Activated T-helper 1 cell treated with anti-CD3 and anti-CD28 coated beads, Interleukin-2, amount 50 U/mL, for 16 hours (primary cell): ENCODE data around the gene RND1.

ENCODE experiments used
- DNase-seq, 2 donors: peaks; one replicate each; pipeline ENCODE4 v3.0.0-alpha.2; 2020; ENCODE audit warnings: low read depth in 1 of 2, low spot score in 1 of 2

RND1 gene

GRCh38 chr12:48828293-48828692 lies 37.4 kb downstream of the RND1 start:
- no peak for DNase-seq

- DNase-seq: no peak
Observed at GRCh38 chr12:48827513-48828096, 38.1 kb downstream of the RND1 start.

- no peak for DNase-seq
Observed at GRCh38 chr12:48827026-48827425, 38.6 kb downstream of the RND1 start.

DNA sequence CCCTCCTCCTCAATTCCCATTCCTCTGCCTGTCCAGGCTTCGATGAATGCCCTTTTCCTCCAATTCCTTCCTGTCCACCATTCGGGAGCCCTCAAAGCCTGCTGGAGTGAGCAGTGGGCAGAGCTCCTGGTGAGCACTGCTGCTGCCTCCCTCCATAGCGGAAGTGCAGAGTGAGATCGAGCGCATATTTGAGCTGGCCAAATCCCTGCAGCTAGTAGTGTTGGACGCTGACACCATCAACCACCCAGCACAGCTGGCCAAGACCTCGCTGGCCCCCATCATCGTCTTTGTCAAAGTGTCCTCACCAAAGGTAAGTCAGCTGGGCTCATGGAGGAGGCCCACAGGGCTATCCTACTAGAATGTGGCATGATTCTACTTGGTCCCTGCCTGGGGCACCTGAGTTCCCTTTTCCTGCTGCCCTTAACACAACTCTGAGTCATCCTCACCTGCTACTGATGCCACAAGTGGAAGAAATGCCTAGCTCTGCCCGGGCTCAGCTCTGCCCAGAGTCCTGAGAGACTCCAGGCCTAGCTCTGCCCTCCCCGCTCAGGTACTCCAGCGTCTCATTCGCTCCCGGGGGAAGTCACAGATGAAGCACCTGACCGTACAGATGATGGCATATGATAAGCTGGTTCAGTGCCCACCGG lies 39.3 kb downstream of the RND1 start:
- no peak for DNase-seq

- DNase-seq: no peak
Observed at GRCh38 chr12:48824905-48825304, 40.8 kb downstream of the RND1 start.

- DNase-seq: no peak
Observed at GRCh38 chr12:48824112-48824511, 41.6 kb downstream of the RND1 start.

DNA sequence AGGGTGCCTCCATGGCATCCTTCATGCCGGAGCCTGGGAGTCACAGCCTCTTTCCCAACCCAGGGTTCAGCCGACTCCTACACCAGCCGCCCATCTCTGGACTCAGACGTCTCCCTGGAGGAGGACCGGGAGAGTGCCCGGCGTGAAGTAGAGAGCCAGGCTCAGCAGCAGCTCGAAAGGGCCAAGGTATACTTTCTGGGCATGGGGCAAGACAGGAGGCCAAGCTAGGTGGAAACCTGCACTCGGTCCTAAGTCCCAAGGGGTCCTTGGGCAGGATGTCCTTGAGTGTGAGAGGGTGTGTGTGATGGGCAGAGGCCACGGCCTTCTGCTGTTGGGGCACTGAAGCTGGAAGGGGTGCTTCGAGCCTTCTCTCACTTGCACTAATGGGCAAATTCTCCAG lies 42.4 kb downstream of the RND1 start:
- no peak for DNase-seq

DNA sequence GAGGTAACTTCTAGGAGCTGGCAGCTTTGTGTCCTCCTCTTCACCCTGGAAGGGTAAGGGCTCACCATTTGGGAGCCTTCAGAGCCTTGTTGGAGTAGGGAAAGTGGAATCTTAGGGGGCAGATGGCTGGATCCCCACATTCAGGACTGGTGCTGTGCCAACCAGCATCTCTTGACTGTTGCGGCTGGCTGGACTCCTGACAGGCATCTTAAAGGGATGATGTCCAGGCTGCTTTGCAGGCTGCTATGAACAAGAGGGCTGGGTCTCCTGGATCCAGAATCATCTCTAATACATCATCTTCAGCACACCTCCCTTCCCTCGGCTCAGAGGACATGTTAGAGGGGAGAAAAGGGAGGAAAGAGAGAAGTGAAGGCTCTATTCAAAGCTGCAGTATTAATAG lies 43.0 kb downstream of the RND1 start:
- no peak for DNase-seq

DNA sequence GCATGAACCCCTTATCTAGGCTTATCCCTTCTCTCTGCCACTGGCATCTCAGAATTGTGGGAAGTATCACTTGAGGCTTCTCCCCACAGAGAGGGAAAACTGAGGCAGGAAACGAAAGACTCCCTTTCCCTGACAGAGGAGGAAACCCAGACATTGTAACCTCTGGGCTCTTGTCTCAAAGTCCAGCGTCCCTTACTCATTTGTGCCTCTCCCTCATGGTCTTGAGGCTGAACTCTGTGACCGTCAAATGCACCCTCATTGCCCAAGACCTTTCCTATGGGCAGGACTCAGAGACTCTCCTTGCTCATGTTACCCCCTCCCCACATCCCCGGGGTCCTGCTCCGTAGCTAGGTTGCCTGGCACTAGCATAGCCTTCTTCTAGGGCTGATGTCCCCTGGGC lies 43.5 kb downstream of the RND1 start:
- no peak for DNase-seq

- DNase-seq: no peak
Observed at GRCh38 chr12:48819986-48820725, 45.5 kb downstream of the RND1 start.

DNA sequence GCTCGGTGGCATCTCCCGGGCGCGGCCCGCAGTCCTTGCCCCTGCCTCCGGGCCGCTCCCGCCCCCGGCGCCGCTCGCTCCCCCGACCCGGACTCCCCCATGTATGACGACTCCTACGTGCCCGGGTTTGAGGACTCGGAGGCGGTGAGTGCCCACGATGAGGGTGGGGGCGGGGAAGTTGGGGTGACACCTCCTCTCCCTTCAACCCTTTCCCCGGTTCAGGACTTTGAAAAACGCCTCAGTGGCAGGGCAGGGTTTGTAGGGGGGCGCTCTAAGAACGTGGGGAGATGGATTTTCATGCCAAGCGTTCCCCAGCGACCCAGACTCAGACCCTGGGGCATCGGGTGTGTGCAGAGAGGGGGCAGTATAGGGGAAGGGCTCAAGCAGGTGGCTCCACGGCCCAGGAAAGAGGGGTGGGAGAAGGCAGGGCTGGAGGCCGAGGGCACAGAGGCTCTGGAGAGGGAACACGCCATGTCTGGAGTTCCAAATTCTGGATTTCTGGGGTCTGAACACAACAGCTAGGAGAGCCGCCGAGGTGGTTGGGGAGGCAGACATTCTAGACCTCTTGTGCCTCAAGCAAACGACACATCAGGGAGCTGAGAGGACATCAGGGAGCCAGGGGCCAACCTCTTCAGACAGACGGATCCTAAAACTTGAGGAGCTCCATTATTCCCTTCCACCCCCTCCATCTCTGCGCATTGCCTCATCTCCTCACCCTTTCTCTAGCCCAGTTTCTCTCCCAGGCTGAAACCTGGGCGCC lies 46.7 kb downstream of the RND1 start:
- DNase-seq: no peak

GRCh38 chr12:48817873-48818830 lies 47.5 kb downstream of the RND1 start, which contains the start of gene CACNB3:
Gene CACNB3 (plus strand): TSS chr12:48818496. CDS start chr12:48818930, 434 bp downstream.
- peak; percentile 54 to 68 for DNase-seq

GRCh38 chr12:48816143-48816854 lies 49.4 kb downstream of the RND1 start:
- no peak for DNase-seq

- no peak for DNase-seq
Observed at GRCh38 chr12:48815126-48816110, 50.3 kb downstream of the RND1 start.

DNA sequence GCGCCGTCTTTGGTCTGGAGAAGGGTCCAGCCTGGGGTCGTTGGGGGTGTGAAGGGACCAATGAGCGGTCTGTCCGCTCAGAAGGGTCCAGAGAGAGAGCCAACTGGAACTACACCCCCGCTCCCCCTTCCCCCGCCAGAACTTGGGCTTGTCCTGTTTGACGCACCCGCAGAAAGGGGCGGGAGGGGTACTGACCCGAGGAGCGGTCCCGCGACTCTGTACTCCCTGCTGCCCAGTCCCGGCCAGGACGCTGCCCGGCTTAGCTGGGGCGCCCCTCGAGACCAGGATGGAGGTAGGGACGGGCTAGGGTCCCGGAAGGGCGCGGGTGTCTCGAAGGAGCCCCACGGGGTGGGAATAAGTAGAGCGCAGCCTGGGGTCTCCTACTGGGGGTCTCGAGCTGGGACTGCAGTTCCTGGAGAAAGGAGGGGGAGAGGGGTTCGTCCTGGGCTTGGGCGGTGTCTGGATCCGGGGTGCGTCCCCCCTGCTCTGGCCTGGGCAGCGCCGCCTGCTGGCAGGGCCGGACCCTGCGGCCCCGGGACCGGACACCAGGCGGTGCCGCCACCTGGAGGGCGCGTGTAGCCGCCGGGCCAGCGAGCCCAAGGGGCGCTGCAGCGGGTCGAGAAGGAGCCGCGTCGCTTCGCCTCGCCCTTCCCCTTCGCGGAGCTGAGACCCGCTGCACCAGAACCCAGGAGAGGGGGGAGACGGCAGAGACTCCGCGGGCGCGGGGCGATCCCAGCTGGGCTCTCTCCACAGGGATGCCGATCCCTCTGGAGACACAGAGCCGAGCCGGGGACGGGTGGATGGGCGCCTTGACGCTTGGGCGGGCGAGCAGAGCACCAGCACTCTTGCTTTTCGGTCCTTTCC lies 51.2 kb downstream of the RND1 start:
- peak; percentile 49 to 71 for DNase-seq

- DNase-seq: no peak
Observed at GRCh38 chr12:48813465-48814261, 52.0 kb downstream of the RND1 start.

- DNase-seq: no peak
Observed at GRCh38 chr12:48812389-48812788, 53.3 kb downstream of the RND1 start.
